ENCODE data around the gene USP17L11.
"Not testable (repeated sequence)": the region's sequence is repeated elsewhere in the genome, so short reads cannot be mapped to it uniquely, and the experiment has no call there.

Gene USP17L11, protein sequence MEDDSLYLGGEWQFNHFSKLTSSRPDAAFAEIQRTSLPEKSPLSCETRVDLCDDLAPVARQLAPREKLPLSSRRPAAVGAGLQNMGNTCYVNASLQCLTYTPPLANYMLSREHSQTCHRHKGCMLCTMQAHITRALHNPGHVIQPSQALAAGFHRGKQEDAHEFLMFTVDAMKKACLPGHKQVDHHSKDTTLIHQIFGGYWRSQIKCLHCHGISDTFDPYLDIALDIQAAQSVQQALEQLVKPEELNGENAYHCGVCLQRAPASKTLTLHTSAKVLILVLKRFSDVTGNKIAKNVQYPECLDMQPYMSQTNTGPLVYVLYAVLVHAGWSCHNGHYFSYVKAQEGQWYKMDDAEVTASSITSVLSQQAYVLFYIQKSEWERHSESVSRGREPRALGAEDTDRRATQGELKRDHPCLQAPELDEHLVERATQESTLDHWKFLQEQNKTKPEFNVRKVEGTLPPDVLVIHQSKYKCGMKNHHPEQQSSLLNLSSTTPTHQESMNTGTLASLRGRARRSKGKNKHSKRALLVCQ

GRCh38 chr4:9215105-9215504 is at the start of gene USP17L11:
Gene USP17L11 (plus strand): TSS chr4:9215405. CDS start chr4:9215405, 0 bp downstream.
- not testable (repeated sequence) for DNase-seq (ENCODE audit: low spot score)

DNA sequence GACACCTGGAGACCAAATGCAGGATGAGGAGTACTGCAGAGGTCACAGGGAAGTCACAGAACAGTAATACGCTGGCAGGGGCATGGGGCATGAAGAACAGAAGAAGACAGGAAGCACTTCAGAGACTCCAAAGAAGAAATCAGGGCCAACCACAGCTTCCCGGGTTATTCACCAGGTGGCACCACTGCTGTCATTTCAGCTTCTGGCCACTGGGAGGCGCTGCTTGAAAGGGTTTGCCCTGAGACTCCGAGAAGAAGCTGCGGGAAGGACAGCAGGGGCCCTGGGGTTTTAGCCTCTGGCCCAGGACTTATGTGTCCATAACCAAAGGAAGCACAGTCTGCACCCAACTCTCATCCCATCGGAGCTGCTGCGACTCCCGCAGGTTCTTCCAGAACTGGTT is 49.2 kb upstream of the USP17L11 start:
- DNase-seq (ENCODE audit: low spot score) = not testable (repeated sequence)

DNA sequence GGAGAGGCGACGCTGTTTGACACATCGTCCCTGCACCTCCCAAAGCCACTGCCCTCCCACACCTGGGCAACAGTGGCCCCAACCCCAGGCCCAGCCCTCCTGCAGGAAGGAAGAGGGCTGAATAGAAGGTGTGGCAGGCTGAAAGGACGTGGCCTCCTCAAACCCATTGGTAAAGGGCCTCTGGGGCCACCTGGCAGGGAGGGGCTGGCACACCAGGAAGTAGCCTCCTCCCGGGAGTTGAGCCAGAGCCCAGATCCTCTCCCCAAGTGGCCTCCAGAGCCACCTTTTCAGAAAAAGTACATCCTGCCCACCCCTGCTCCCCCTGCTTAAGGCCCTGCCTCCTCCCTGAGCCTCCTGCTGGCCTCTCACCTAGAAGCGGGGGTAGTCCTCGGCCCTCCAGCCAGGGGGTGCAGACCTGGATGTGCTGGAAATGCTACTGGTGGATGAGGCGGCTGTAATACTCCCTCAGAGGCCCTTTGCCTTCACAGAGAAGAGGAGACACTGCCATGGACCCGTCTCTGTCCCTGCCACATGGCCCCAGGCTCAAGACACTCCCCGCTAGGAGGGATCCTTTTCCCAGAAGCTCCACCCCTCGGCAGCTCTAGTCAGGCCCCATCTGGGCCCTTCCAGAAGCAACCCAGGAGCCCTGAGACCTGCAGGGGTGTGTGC is 45.3 kb upstream of the USP17L11 start, which contains the start of gene FAM90A26:
Gene FAM90A26, plus strand, starts transcription at position 619 of the 669 bp plus-strand sequence. CDS start 2,764 bp downstream, outside the sequence.
- not testable (repeated sequence) for DNase-seq (ENCODE audit: low spot score)

DNA sequence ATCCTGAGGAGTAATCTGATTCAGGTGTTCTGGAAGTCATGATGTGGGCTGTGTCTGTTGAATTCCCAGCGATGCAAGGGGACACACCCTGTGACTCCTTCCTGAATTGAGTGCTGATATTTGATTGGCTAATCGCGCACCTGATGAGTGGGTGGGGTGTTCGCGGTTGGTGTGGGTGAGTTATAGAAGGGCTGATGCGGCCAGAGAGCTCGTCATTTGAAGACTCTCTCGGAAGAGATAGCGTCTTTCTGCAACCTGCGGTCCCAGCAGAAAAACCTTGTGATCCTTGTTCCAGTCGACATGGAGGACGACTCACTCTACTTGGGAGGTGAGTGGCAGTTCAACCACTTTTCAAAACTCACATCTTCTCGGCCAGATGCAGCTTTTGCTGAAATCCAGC is 4.8 kb upstream of the USP17L11 start, which contains the start of gene USP17L10:
Gene USP17L10, plus strand, starts transcription at position 301 of the 400 bp plus-strand sequence. Its CDS starts 0 bp downstream, at position 301.
- not testable (repeated sequence) for DNase-seq (ENCODE audit: low spot score)

- not testable (repeated sequence) for DNase-seq (ENCODE audit: low spot score)
These were observed 504 bp upstream of the USP17L11 start for GRCh38 chr4:9214701-9215100.

DNA sequence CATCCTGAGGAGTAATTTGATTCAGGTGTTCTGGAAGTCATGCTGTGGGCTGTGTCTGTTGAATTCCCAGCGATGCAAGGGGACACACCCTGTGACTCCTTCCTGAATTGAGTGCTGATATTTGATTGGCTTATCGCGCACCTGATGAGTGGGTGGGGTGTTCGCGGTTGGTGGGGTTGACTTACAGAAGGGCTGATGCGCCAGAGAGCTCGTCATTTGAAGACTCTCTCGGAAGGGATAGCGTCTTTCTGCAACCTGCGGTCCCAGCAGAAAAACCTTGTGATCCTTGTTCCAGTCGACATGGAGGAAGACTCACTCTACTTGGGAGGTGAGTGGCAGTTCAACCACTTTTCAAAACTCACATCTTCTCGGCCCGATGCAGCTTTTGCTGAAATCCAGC is 4.6 kb downstream of the USP17L11 start, which contains the start of gene USP17L12:
Gene USP17L12, plus strand, starts transcription at position 301 of the 400 bp plus-strand sequence. Its CDS starts 0 bp downstream, at position 301.
- not testable (repeated sequence) for DNase-seq (ENCODE audit: low spot score)

- DNase-seq (ENCODE audit: low spot score) = not testable (repeated sequence)
These were observed 9.4 kb downstream of the USP17L11 start, which contains the start of gene USP17L13 for GRCh38 chr4:9224596-9224995. Gene USP17L13 (plus strand): TSS chr4:9224896. CDS start chr4:9224896, 0 bp downstream.

DNA sequence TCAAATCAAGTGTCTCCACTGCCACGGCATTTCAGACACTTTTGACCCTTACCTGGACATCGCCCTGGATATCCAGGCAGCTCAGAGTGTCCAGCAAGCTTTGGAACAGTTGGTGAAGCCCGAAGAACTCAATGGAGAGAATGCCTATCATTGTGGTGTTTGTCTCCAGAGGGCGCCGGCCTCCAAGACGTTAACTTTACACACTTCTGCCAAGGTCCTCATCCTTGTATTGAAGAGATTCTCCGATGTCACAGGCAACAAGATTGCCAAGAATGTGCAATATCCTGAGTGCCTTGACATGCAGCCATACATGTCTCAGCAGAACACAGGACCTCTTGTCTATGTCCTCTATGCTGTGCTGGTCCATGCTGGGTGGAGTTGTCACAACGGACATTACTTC is 15.0 kb downstream of the USP17L11 start:
- DNase-seq (ENCODE audit: low spot score) = not testable (repeated sequence)

DNA sequence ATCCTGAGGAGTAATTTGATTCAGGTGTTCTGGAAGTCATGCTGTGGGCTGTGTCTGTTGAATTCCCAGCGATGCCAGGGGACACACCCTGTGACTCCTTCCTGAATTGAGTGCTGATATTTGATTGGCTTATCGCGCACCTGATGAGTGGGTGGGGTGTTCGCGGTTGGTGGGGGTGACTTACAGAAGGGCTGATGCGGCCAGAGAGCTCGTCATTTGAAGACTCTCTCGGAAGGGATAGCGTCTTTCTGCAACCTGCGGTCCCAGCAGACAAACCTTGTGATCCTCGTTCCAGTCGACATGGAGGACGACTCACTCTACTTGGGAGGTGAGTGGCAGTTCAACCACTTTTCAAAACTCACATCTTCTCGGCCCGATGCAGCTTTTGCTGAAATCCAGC is 18.9 kb downstream of the USP17L11 start, which contains the start of gene USP17L15:
Gene USP17L15, plus strand, starts transcription at position 301 of the 400 bp plus-strand sequence. Its CDS starts 0 bp downstream, at position 301.
- not testable (repeated sequence) for DNase-seq (ENCODE audit: low spot score)

- not testable (repeated sequence) for DNase-seq (ENCODE audit: low spot score)
These were observed 23.3 kb downstream of the USP17L11 start for GRCh38 chr4:9238461-9238860.

DNA sequence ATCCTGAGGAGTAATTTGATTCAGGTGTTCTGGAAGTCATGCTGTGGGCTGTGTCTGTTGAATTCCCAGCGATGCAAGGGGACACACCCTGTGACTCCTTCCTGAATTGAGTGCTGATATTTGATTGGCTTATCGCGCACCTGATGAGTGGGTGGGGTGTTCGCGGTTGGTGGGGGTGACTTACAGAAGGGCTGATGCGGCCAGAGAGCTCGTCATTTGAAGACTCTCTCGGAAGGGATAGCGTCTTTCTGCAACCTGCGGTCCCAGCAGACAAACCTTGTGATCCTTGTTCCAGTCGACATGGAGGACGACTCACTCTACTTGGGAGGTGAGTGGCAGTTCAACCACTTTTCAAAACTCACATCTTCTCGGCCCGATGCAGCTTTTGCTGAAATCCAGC is 28.4 kb downstream of the USP17L11 start, which contains the start of gene USP17L17:
Gene USP17L17, plus strand, starts transcription at position 301 of the 400 bp plus-strand sequence. Its CDS starts 0 bp downstream, at position 301.
- DNase-seq (ENCODE audit: low spot score) = not testable (repeated sequence)

DNA sequence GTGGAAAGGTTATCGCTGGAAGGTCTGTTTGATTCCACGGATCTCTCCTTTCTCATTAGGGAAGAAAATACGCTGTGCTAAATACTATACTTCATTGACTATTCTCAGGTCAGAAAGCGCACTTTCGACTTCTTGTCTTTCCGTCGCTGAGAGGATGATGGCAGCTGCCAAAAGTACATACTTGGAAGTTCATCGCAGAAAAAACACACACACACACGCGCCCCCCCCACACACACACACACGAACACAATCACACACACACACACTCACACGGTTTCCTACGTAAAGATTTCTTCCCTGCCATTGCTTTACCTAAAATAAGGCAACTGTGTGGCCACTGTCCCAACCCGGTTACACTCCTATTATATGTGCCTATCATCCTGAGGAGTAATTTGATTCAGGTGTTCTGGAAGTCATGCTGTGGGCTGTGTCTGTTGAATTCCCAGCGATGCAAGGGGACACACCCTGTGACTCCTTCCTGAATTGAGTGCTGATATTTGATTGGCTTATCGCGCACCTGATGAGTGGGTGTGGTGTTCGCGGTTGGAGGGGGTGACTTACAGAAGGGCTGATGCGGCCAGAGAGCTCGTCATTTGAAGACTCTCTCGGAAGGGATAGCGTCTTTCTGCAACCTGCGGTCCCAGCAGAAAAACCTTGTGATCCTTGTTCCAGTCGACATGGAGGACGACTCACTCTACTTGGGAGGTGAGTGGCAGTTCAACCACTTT is 32.9 kb downstream of the USP17L11 start, which contains the start of gene USP17L18:
Gene USP17L18, plus strand, starts transcription at position 678 of the 728 bp plus-strand sequence. Its CDS starts 0 bp downstream, at position 678.
- DNase-seq (ENCODE audit: low spot score) = not testable (repeated sequence)

GRCh38 chr4:9253078-9253477 is 37.9 kb downstream of the USP17L11 start, which contains the start of gene USP17L19:
Gene USP17L19 (plus strand): TSS chr4:9253378. CDS start chr4:9253378, 0 bp downstream.
- DNase-seq (ENCODE audit: low spot score) = not testable (repeated sequence)

GRCh38 chr4:9257824-9258223 is 42.6 kb downstream of the USP17L11 start, which contains the start of gene USP17L20:
Gene USP17L20 (plus strand): TSS chr4:9258124. CDS start chr4:9258124, 0 bp downstream.
- not testable (repeated sequence) for DNase-seq (ENCODE audit: low spot score)

- DNase-seq (ENCODE audit: low spot score) = not testable (repeated sequence)
These were observed 47.4 kb downstream of the USP17L11 start, which contains the start of gene USP17L21 for GRCh38 chr4:9262572-9262971. Gene USP17L21 (plus strand): TSS chr4:9262872. CDS start chr4:9262872, 0 bp downstream.

Measured in GM03348 (cell line).